HEK293T (cell line): ENCODE results near the gene CHML.

Experiments used
- CTCF ChIA-PET: fragments of 350-600 bp; formaldehyde crosslinking; extraction: SDS; loops from one replicate; lab custom pipeline; 2021; ENCODE audit warnings: antibody characterized with exemption, inconsistent platforms; lab: Yijun Ruan, JAX
- POLR2A ChIA-PET: fragments of 350-600 bp; formaldehyde crosslinking; extraction: SDS; loops from one replicate; lab custom pipeline; 2020; ENCODE audit warnings: antibody characterized with exemption, inconsistent platforms; lab: Yijun Ruan, JAX
- DNase-seq: peaks from one replicate; pipeline ENCODE4 v3.0.0; 2012; ENCODE audit warnings: mixed read lengths; ENCODE audit errors: extremely low spot score
- ARNT ChIP-seq: fragments of 450-650 bp; IDR thresholded peaks from 2 replicates; pipeline ENCODE4 v1.6.1; 2017; ENCODE audit warnings: mild to moderate bottlenecking
- BHLHE40 ChIP-seq: fragments of 450-650 bp; IDR thresholded peaks from 2 replicates; pipeline ENCODE4 v1.6.1; 2016; ENCODE audit warnings: mild to moderate bottlenecking, moderate library complexity, borderline replicate concordance
- CTBP1 ChIP-seq: fragments of 450-650 bp; IDR thresholded peaks from 2 replicates; pipeline ENCODE4 v1.6.1; 2016; ENCODE audit warnings: borderline replicate concordance
- ELF4 ChIP-seq: fragments of 450-650 bp; IDR thresholded peaks from 2 replicates; pipeline ENCODE4 v1.6.1; 2017; ENCODE audit warnings: antibody characterized with exemption
- FOXA1 ChIP-seq: fragments of 450-650 bp; IDR thresholded peaks from 2 replicates; pipeline ENCODE4 v1.6.1; 2016; ENCODE audit warnings: mild to moderate bottlenecking
- FOXK2 ChIP-seq: fragments of 450-650 bp; IDR thresholded peaks from 2 replicates; pipeline ENCODE4 v1.6.1; 2016; ENCODE audit warnings: mild to moderate bottlenecking
- FOXM1 ChIP-seq: fragments of 450-650 bp; IDR thresholded peaks from 2 replicates; pipeline ENCODE4 v1.6.1; 2017; ENCODE audit warnings: mild to moderate bottlenecking, borderline replicate concordance
- HDGF ChIP-seq: fragments of 450-650 bp; IDR thresholded peaks from 2 replicates; pipeline ENCODE4 v1.6.1; 2017; ENCODE audit warnings: antibody characterized with exemption, borderline replicate concordance
- L3MBTL2 ChIP-seq: fragments of 450-650 bp; conservative IDR thresholded peaks from 2 replicates; pipeline ENCODE4 v1.6.1; 2016; ENCODE audit warnings: mild to moderate bottlenecking
- LEF1 ChIP-seq: fragments of 450-650 bp; IDR thresholded peaks from 2 replicates; pipeline ENCODE4 v1.6.1; 2017; ENCODE audit warnings: mild to moderate bottlenecking, borderline replicate concordance
- NFRKB ChIP-seq: fragments of 450-650 bp; IDR thresholded peaks from 2 replicates; pipeline ENCODE4 v1.6.1; 2016; ENCODE audit warnings: mild to moderate bottlenecking, moderate library complexity
- PKNOX1 ChIP-seq: fragments of 450-650 bp; IDR thresholded peaks from 2 replicates; pipeline ENCODE4 v1.6.1; 2016
- SP1 ChIP-seq: fragments of 450-650 bp; IDR thresholded peaks from 2 replicates; pipeline ENCODE4 v1.6.1; 2017
- SUZ12 ChIP-seq: fragments of 450-650 bp; IDR thresholded peaks from 2 replicates; pipeline ENCODE4 v1.6.1; 2016; ENCODE audit warnings: mild to moderate bottlenecking
- TARDBP ChIP-seq: fragments of 450-650 bp; IDR thresholded peaks from 2 replicates; pipeline ENCODE4 v1.6.1; 2016
- ZNF384 ChIP-seq: fragments of 450-650 bp; IDR thresholded peaks from 2 replicates; pipeline ENCODE4 v1.6.1; 2016

The CHML gene

DNA sequence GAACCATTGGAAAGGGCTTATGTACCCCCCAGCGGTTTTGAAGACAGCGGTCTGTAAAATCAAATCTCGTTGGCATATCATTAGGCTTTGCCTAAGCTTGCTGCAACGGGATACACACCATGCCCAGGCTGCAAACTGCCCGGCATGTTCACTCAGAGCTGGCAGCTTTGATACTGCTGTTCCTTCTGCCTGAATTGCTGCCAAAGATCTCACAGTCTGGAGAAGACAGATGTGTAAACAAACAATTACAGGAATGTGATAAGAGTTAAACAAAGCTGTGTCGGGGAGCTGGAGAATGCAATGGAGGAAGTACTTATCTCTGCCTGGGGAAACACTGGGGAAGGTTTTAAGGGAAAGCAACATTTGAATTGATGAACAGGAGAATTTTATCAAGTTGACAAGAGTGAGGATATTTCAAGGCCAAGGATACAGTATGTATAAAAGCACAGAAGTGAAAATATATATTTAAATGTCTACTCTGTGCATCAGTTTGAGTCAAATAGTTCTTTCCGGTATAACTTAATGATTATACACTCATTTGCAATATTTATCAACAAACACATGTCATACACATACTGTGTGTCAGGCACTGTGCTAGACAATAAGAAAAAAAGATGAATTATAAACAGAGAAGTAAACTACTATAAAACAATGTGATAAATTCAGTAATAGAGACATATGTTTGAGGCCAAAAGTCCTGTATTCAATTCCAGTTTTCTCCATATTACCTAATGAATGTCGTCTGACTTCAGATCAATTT is 29.9 kb downstream of the CHML start:
- TF ChIP-seq BHLHE40 (no peak), L3MBTL2 (no peak), HDGF (no peak), SP1 (no peak), NFRKB (no peak), TARDBP (no peak), PKNOX1 (no peak), ELF4 (no peak), LEF1 (no peak), FOXK2 (no peak), FOXA1 (no peak), FOXM1 (no peak), ARNT (no peak)
- ChIA-PET POLR2A (interaction anchor here (0.6 kb wide), 1 partner anchor 249 kb away, joined by 3 read pairs; no protein-coding TSS in a partner anchor), CTCF (interaction anchor here (0.9 to 1.6 kb wide), 5 partner anchors 9 to 240 kb away, joined by 3 to 4 read pairs (median 3); no protein-coding TSS in a partner anchor)
- no peak for DNase-seq

DNA sequence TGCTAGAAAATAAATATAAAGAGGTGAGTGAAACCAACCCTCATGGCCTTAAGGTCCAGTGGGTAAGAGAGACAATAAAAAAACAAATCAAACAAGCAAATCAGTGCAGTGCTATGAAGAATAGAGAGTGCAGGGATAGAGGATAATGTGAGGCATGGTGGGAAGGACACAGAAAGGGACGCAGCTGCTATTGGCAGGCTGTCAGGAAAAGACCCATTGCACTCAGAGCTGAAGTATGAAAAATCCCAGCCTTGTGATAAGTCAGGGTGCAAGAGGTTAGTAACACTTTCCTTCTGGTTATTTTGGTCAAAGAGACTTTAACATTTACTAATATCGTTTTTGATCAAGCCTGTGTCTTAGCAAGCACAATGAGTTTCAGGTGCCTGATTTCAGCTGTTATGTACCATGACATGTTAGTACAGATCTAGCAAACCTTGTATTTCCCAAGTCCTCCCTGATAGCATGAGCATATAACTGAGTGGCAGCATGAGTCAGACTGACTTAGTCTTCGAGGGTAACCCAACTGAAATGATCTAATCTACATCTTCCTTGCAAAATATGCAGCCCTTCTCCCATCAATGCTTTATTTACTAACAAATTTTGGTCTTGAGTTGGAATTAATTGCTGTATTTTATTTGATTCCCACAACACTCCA is 31.7 kb downstream of the CHML start:
- DNase-seq: no peak
- POLR2A ChIA-PET: no interaction called here
- CTCF ChIA-PET: no interaction called here
- TF ChIP-seq FOXA1 (no peak), FOXM1 (no peak), ZNF384 (no peak), HDGF (no peak), SP1 (no peak), BHLHE40 (no peak), ARNT (no peak), CTBP1 (no peak)

- no peak for DNase-seq
- ChIA-PET CTCF (no interaction called here), POLR2A (no interaction called here)
- no peak for TF ChIP-seq SUZ12
- no peak for TF ChIP-seq ARNT
- no peak for TF ChIP-seq HDGF
- TF ChIP-seq L3MBTL2: no peak
- TF ChIP-seq BHLHE40: no peak
- no peak for TF ChIP-seq ZNF384
- no peak for TF ChIP-seq CTBP1
- TF ChIP-seq PKNOX1: no peak
- no peak for TF ChIP-seq NFRKB
- TF ChIP-seq LEF1: no peak
- TF ChIP-seq FOXM1: no peak
- no peak for TF ChIP-seq ELF4
- TF ChIP-seq FOXA1: no peak
- no peak for TF ChIP-seq TARDBP
- no peak for TF ChIP-seq FOXK2
- TF ChIP-seq SP1: no peak
These were observed 32.7 kb downstream of the CHML start for GRCh38 chr1:241607497-241607896.

- no peak for DNase-seq
- ChIA-PET CTCF (interaction anchor here (0.5 kb wide), 1 partner anchor 106 kb away, joined by 4 read pairs; no protein-coding TSS in a partner anchor), POLR2A (no interaction called here)
- no peak for TF ChIP-seq SUZ12
- TF ChIP-seq ZNF384: no peak
- TF ChIP-seq SP1: no peak
These were observed 33.6 kb downstream of the CHML start for GRCh38 chr1:241606544-241606943.

DNA sequence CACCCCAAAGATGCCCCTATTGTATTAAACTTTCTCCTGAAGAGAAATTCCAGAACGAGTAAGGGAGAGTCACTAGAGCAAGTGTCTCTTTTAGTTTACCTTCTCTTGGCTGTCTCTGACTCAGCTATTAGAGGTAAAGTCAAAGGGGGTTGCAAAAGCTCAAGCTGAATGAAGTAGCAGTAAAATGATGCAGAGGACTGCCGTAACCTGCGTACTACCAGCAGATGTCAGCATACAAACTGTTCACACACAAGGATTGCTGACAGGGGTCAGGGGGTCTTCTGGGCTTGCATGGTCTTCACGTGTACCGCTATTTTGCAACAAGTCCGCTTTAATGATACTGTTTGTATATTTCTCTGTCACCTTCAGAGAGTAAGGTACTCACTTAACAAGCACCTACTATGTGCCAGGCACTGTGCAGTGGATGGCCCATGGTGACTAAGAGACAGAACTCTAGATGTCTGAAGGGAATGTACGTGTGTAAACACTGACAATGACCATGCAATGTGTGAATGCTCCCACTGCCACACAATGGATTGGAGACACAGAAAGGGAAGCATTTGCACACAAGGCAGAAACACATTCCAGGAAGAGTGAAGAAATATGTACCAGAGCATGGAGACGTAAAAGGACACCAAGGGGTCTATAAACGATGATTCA is 34.9 kb downstream of the CHML start:
- no peak for TF ChIP-seq ZNF384
- TF ChIP-seq CTBP1: no peak
- TF ChIP-seq FOXK2: no peak
- no peak for TF ChIP-seq LEF1
- TF ChIP-seq NFRKB: no peak
- TF ChIP-seq L3MBTL2: no peak
- TF ChIP-seq SP1: no peak
- no peak for TF ChIP-seq ELF4
- no peak for TF ChIP-seq TARDBP
- no peak for TF ChIP-seq ARNT
- no peak for TF ChIP-seq PKNOX1
- no peak for TF ChIP-seq FOXM1
- no peak for TF ChIP-seq SUZ12
- no peak for TF ChIP-seq HDGF
- TF ChIP-seq FOXA1: no peak
- TF ChIP-seq BHLHE40: no peak
- POLR2A ChIA-PET: no interaction called here
- CTCF ChIA-PET: no interaction called here
- DNase-seq: peak; percentile 31
